ENCODE data around the gene CACNG8. TPM values are rescaled to one million over a fixed set of nuclear protein-coding genes. Genes with fewer than 3 reads are reported as not detected.

The CACNG8 gene
- total RNA-seq, 2 donors from 2014 or later: 0.05 to 0.22 TPM

- H3K27ac Mint-ChIP-seq: no peak overlapping the region
- no peaks in the 10 kb centered on the region for H3K9me3 ChIP-seq (ENCODE audit: control insufficient read depth, low read length, poor library complexity, severe bottlenecking)
- H3K4me3 Mint-ChIP-seq: no peak overlapping the region
- H3K27me3 Mint-ChIP-seq: peaks cover 51% of the 10 kb centered on the region
- ATAC-seq (no peak), DNase-seq (no peak)
- H3K36me3 Mint-ChIP-seq (ENCODE audit: low read depth): peaks cover 2% of the 10 kb centered on the region
- H3K4me1 Mint-ChIP-seq: peaks cover 4% of the 10 kb centered on the region
Measured at GRCh38 chr19:53951947-53952346, 10.8 kb upstream of the CACNG8 start.

GRCh38 chr19:53953383-53953782 lies 9.4 kb upstream of the CACNG8 start:
- H3K4me1 Mint-ChIP-seq: peaks cover 4% of the 10 kb centered on the region

GRCh38 chr19:53957448-53958167 lies 5.1 kb upstream of the CACNG8 start:
- no peak overlapping the region for H3K4me3 Mint-ChIP-seq
- peaks cover 70% of the 10 kb centered on the region for H3K27me3 Mint-ChIP-seq
- DNase-seq (no peak), ATAC-seq (no peak)
- no peaks in the 10 kb centered on the region for H3K9me3 ChIP-seq (ENCODE audit: control insufficient read depth, low read length, poor library complexity, severe bottlenecking)
- H3K36me3 Mint-ChIP-seq (ENCODE audit: low read depth): peaks cover 17% of the 10 kb centered on the region
- H3K27ac Mint-ChIP-seq: no peak overlapping the region
- H3K4me1 Mint-ChIP-seq: peaks cover 16% of the 10 kb centered on the region

More at GRCh38 chr19:53953383-53953782, 9.4 kb upstream of the CACNG8 start:
- no peaks in the 10 kb centered on the region for H3K9me3 ChIP-seq (ENCODE audit: control insufficient read depth, low read length, poor library complexity, severe bottlenecking)
- peaks cover 54% of the 10 kb centered on the region for H3K27me3 Mint-ChIP-seq
- ATAC-seq: no peak
- H3K27ac Mint-ChIP-seq: no peak overlapping the region
- no peak for DNase-seq
- no peak overlapping the region for H3K4me3 Mint-ChIP-seq
- H3K36me3 Mint-ChIP-seq (ENCODE audit: low read depth): no peaks in the 10 kb centered on the region

DNA sequence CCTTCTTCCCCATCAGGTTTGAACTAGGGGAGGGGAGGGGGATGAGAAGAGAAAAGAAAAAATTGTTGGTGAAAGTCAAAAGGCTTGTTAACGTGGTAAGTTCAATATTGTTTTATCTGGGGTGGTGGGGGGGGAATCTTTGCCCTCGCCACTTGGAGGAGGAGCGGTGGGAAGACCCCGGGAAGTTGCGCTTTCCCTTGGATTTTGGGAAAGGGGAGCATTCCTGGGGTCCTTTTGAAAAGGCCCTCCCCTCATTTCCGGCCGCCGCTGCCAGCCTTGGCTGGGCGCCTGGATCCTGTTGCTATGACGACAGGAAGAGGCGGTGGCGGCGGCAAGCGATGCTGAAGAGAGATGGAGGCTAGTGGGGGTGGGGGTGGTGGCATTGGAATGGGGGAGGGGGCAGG lies 4.6 kb upstream of the CACNG8 start:
- H3K9me3 ChIP-seq (ENCODE audit: control insufficient read depth, low read length, poor library complexity, severe bottlenecking): no peaks in the 10 kb centered on the region
- Mint-ChIP-seq H3K36me3 (ENCODE audit: low read depth) (peaks cover 17% of the 10 kb centered on the region), H3K4me3 (no peak overlapping the region), H3K27ac (no peak overlapping the region), H3K27me3 (peaks cover 69% of the 10 kb centered on the region), H3K4me1 (peaks cover 16% of the 10 kb centered on the region)
- DNase-seq (no peak), ATAC-seq (no peak)

- no peak for ATAC-seq
- peaks cover 20% of the 10 kb centered on the region for H3K36me3 Mint-ChIP-seq (ENCODE audit: low read depth)
- H3K4me3 Mint-ChIP-seq: no peak overlapping the region
- no peak for DNase-seq
- H3K4me1 Mint-ChIP-seq: peaks cover 16% of the 10 kb centered on the region
- no peak overlapping the region for H3K27ac Mint-ChIP-seq
- H3K27me3 Mint-ChIP-seq: peaks cover 68% of the 10 kb centered on the region
- H3K9me3 ChIP-seq (ENCODE audit: control insufficient read depth, low read length, poor library complexity, severe bottlenecking): no peaks in the 10 kb centered on the region
Measured at GRCh38 chr19:53958823-53959757, 3.6 kb upstream of the CACNG8 start.

GRCh38 chr19:53960187-53960586 lies 2.5 kb upstream of the CACNG8 start:
- Mint-ChIP-seq H3K36me3 (ENCODE audit: low read depth) (peaks cover 25% of the 10 kb centered on the region), H3K4me1 (peaks cover 17% of the 10 kb centered on the region), H3K27me3 (peaks cover 74% of the 10 kb centered on the region), H3K4me3 (no peak overlapping the region), H3K27ac (no peak overlapping the region)
- H3K9me3 ChIP-seq (ENCODE audit: control insufficient read depth, low read length, poor library complexity, severe bottlenecking): no peaks in the 10 kb centered on the region
- no peak for ATAC-seq
- DNase-seq: no peak

GRCh38 chr19:53960886-53961285 lies 1.9 kb upstream of the CACNG8 start:
- Mint-ChIP-seq H3K27ac (no peak overlapping the region), H3K4me1 (peaks cover 17% of the 10 kb centered on the region), H3K36me3 (ENCODE audit: low read depth) (peaks cover 25% of the 10 kb centered on the region), H3K27me3 (peaks cover 75% of the 10 kb centered on the region), H3K4me3 (no peak overlapping the region)
- DNase-seq (no peak), ATAC-seq (no peak)
- no peaks in the 10 kb centered on the region for H3K9me3 ChIP-seq (ENCODE audit: control insufficient read depth, low read length, poor library complexity, severe bottlenecking)

DNA sequence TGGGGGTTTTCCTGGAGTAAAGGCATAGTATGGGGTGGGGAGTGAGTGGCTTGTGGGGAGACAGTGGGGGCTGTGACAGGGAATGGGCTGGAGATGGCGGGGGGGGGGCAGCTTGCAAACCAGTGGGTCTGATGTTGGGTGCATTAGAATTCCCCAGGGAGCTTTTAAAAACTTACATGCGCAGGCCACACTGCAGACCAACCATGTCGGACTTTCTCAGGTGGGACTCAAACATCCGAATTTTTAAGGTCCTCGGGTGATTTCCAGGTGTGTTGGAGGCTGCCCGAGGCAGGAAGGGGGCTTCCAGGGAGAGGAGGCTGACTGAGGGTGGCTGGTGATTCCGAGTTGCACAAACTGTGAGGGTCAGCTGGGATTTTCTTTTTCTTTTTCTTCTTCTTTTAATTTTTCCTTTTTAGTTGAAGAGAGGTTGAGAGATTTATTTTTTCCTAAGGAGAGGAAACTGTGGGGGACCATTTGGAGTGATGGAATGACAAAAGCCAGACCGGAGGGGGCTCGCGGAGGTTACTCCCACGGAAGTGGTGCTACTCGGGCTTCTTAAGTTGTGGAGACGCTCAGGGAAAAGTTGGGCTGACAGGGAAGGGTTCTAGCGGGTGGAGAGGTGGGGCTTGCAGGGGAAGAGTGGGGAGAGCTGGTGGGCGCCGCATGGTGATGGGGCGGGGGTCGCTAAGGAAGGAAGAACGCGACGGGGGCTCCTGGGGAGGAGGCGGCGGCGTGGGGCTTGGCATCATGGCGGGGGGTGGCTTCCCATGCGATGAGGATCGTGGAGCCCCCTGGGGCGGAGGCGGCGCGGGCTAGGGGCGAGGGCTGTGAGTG lies 997 bp upstream of the CACNG8 start:
- Mint-ChIP-seq H3K36me3 (ENCODE audit: low read depth) (peaks cover 28% of the 10 kb centered on the region), H3K27ac (no peak overlapping the region), H3K27me3 (peaks cover 78% of the 10 kb centered on the region), H3K4me3 (no peak overlapping the region), H3K4me1 (peaks cover 17% of the 10 kb centered on the region)
- H3K9me3 ChIP-seq (ENCODE audit: control insufficient read depth, low read length, poor library complexity, severe bottlenecking): no peaks in the 10 kb centered on the region
- DNase-seq (no peak), ATAC-seq (no peak)

- no peak for DNase-seq
- H3K27me3 Mint-ChIP-seq: peaks cover 74% of the 10 kb centered on the region
- no peak for ATAC-seq
- H3K27ac Mint-ChIP-seq: no peak overlapping the region
- no peaks in the 10 kb centered on the region for H3K9me3 ChIP-seq (ENCODE audit: control insufficient read depth, low read length, poor library complexity, severe bottlenecking)
- peak overlapping the region; percentile 39 for H3K4me3 Mint-ChIP-seq
- H3K36me3 Mint-ChIP-seq (ENCODE audit: low read depth): peaks cover 24% of the 10 kb centered on the region
- peaks cover 16% of the 10 kb centered on the region for H3K4me1 Mint-ChIP-seq
Measured at GRCh38 chr19:53965091-53965490, 2.4 kb downstream of the CACNG8 start.

GRCh38 chr19:53966931-53967330 lies 4.2 kb downstream of the CACNG8 start:
- H3K9me3 ChIP-seq (ENCODE audit: control insufficient read depth, low read length, poor library complexity, severe bottlenecking): no peaks in the 10 kb centered on the region
- H3K4me1 Mint-ChIP-seq: peaks cover 5% of the 10 kb centered on the region
- H3K36me3 Mint-ChIP-seq (ENCODE audit: low read depth): peaks cover 12% of the 10 kb centered on the region
- H3K4me3 Mint-ChIP-seq: no peak overlapping the region
- DNase-seq (no peak), ATAC-seq (no peak)
- H3K27ac Mint-ChIP-seq: no peak overlapping the region
- H3K27me3 Mint-ChIP-seq: peaks cover 65% of the 10 kb centered on the region

DNA sequence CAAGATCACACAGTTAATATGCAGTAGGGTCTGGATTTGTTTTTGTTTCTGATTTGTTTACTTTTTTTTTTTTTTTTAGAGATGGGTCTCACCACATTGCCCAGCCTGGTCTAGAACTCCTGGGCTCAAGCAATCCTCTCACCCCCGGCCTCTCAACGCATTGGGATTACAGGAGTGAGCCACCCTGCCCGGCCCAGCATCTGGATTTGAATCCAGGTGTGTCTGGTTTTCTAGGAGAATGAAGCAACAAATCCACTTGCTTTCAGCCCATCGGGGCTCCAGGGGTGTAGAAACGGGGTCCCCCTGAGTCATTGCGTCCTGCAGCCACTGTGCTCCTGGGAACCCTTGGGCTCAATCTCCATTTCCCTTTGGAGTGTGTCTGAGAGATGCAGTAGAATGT lies 6.6 kb downstream of the CACNG8 start:
- H3K36me3 Mint-ChIP-seq (ENCODE audit: low read depth): peaks cover 5% of the 10 kb centered on the region
- no peak overlapping the region for H3K4me3 Mint-ChIP-seq
- peaks cover 65% of the 10 kb centered on the region for H3K27me3 Mint-ChIP-seq
- H3K27ac Mint-ChIP-seq: no peak overlapping the region
- no peaks in the 10 kb centered on the region for H3K9me3 ChIP-seq (ENCODE audit: control insufficient read depth, low read length, poor library complexity, severe bottlenecking)
- DNase-seq (no peak), ATAC-seq (no peak)
- peaks cover 3% of the 10 kb centered on the region for H3K4me1 Mint-ChIP-seq

DNA sequence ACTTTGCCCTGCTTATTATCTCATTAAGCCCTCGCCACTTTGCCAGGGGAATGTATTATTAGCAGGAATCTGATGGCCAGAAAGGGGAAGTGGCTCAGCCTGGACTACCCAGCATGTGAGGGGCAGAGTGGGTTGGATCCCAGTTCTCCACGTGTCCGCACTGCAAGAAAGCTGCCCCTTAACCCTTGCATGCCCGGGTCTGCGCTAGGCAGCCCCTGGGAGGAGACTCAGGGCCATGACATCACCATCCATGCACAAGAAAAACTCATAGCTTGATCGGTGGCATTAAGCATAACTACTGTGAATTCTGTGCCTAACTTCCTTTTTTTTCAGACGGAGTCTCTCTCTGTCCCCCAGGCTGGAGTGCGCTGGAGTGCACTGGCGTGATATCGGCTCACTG lies 8.9 kb downstream of the CACNG8 start:
- DNase-seq: no peak
- no peak for ATAC-seq
- no peak overlapping the region for H3K4me3 Mint-ChIP-seq
- peaks cover 43% of the 10 kb centered on the region for H3K27me3 Mint-ChIP-seq
- H3K9me3 ChIP-seq (ENCODE audit: control insufficient read depth, low read length, poor library complexity, severe bottlenecking): no peaks in the 10 kb centered on the region
- H3K27ac Mint-ChIP-seq: no peak overlapping the region
- H3K36me3 Mint-ChIP-seq (ENCODE audit: low read depth): peaks cover under 1% of the 10 kb centered on the region
- H3K4me1 Mint-ChIP-seq: no peaks in the 10 kb centered on the region

Data from T-helper 17 cell (primary cell).